ENCODE data around the gene RWDD1. TPM values are rescaled to one million over a fixed set of nuclear protein-coding genes. Genes with fewer than 3 reads are reported as not detected.

Gene RWDD1
- total and polyA plus RNA-seq, 3 donors from 2014 or later = 15.6 to 27.8 (median 20.5) TPM

DNA sequence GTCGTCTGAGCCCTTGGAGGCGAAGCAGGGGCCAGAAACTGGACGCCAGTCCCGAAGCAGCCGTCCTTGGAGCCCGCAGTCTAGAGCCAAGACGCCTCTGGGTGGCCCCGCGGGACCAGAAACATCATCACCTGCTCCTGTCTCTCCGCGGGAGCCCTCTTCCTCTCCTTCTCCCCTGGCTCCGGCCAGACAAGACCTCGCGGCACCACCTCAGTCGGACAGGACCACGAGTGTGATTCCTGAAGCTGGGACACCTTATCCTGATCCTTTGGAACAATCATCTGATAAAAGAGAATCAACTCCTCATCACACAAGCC lies 45.4 kb downstream of the RWDD1 start:
- peak overlapping the region; percentile 57 to 67 for H3K4me3 ChIP-seq
- H3K9me3 ChIP-seq = no peaks in the 10 kb centered on the region
- peak; percentile 23 for DNase-seq
- WGBS, 2 donors = 0% methylated on average over 16 of the region's 16 CpGs
- intact Hi-C loops (cut with DNase I; ENCODE audit: low total_unique reads) = no loop called here
- no peak overlapping the region for H3K27ac ChIP-seq
- H3K4me1 ChIP-seq = peaks cover 6% of the 10 kb centered on the region
- no peaks in the 10 kb centered on the region for H3K36me3 ChIP-seq (ENCODE audit: low read depth, missing control alignments)
- TF ChIP-seq, protein P1, sequence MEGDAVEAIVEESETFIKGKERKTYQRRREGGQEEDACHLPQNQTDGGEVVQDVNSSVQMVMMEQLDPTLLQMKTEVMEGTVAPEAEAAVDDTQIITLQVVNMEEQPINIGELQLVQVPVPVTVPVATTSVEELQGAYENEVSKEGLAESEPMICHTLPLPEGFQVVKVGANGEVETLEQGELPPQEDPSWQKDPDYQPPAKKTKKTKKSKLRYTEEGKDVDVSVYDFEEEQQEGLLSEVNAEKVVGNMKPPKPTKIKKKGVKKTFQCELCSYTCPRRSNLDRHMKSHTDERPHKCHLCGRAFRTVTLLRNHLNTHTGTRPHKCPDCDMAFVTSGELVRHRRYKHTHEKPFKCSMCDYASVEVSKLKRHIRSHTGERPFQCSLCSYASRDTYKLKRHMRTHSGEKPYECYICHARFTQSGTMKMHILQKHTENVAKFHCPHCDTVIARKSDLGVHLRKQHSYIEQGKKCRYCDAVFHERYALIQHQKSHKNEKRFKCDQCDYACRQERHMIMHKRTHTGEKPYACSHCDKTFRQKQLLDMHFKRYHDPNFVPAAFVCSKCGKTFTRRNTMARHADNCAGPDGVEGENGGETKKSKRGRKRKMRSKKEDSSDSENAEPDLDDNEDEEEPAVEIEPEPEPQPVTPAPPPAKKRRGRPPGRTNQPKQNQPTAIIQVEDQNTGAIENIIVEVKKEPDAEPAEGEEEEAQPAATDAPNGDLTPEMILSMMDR (IDR thresholded peaks at IDR 0.05) = no peak
- TF ChIP-seq POLR2A (IDR thresholded peaks at IDR 0.05) = no peak
- no peaks in the 10 kb centered on the region for H3K27me3 ChIP-seq

DNA sequence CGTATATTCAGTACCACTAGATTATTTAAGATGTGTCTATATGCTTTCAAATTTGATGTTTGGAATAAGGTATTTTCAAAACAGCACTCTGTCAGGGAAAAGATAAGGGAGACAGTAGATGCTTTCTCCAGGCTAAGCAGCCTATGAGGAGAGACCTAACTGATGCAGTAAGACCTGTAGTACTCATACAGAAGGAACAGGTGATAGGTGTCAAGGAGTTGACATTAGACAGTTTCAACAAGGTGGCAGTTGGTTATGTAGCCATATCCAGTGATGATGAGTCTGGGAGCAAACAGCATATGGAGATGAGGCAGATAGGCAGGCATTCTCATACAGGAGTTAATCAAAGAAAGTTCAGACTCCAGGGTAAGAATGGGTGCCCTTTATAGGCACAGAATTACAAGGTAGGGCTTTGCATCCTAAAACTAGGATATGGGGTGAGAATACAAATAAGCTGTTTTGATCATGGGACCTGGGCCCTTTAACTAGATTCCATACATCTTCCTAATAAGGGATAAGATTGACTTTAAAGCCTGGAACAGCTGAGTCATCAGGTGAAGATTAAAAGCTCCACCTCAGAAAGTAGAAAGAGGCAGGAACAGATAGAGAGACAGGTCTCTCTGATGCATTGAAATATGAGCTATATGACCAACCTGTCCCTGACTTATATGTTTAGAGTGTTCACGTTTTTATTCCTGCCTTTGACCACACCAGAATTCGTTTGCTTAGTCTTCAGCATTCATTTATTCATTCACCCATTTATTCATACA lies 52.9 kb downstream of the RWDD1 start:
- Histone ChIP-seq H3K27ac (no peak overlapping the region), H3K4me1 (no peaks in the 10 kb centered on the region), H3K36me3 (ENCODE audit: low read depth, missing control alignments) (no peaks in the 10 kb centered on the region), H3K27me3 (no peaks in the 10 kb centered on the region), H3K4me3 (no peak overlapping the region), H3K9me3 (no peaks in the 10 kb centered on the region)
- intact Hi-C loops (cut with DNase I; ENCODE audit: low total_unique reads) = no loop called here
- 66 to 82% methylated on average over 3 of the region's 3 CpGs for WGBS, 2 donors
- no peak for DNase-seq
- no peak for TF ChIP-seq POLR2A (IDR thresholded peaks at IDR 0.05)
- TF ChIP-seq, protein P1 (IDR thresholded peaks at IDR 0.05) = no peak

DNA sequence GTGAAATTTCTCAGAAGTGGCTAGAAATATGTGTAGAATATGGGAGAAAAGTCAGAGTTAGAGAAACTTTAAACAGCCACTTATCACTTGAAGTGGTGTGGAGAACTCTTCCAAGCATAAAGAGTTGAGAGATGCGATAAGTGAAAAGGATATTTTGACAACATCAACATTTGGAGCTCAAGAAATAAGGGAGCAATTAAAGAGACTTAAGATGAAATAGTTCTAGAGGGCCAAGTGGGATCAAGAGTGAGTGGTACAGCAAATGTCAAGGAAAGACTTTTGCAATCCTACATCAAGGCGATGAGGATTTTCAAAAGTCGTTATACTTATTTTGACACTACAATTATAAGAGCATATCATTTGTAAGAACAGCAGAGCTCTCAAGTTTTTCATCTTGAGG lies 54.6 kb downstream of the RWDD1 start:
- no peak overlapping the region for H3K4me3 ChIP-seq
- no peaks in the 10 kb centered on the region for H3K4me1 ChIP-seq
- no peak for DNase-seq
- H3K9me3 ChIP-seq = no peaks in the 10 kb centered on the region
- H3K27ac ChIP-seq = no peak overlapping the region
- H3K36me3 ChIP-seq (ENCODE audit: low read depth, missing control alignments) = no peaks in the 10 kb centered on the region
- intact Hi-C loops (cut with DNase I; ENCODE audit: low total_unique reads) = no loop called here
- TF ChIP-seq POLR2A (IDR thresholded peaks at IDR 0.05) = no peak
- TF ChIP-seq, protein P1 (IDR thresholded peaks at IDR 0.05) = no peak
- 79 to 80% methylated on average over 3 of the region's 3 CpGs for WGBS, 2 donors
- H3K27me3 ChIP-seq = no peaks in the 10 kb centered on the region

DNA sequence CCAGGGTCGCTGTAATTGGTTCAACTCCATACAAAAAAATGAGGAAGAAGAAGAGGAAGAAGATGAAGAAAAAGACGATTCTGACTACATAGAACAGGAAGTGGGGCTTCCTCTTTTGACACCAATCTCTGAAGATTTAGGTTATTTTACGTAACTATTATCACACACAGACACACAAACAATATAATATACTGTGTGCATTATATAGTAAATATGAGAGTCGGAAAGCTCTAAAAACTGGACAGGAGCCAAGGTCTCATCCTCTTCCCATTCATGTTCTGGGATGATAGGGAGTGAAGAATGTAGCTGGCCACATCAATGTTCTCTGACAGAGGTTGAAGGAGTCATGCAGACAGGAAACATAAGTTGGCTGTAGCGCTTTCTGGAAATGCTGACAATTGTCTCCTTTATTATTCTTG lies 58.3 kb downstream of the RWDD1 start:
- intact Hi-C loops (cut with DNase I; ENCODE audit: low total_unique reads) = no loop called here
- TF ChIP-seq POLR2A (IDR thresholded peaks at IDR 0.05) = no peak
- TF ChIP-seq, protein P1 (IDR thresholded peaks at IDR 0.05) = no peak

More for the DNA sequence above, 58.3 kb downstream of the RWDD1 start:
- H3K4me3 ChIP-seq = no peak overlapping the region
- WGBS, 2 donors = 53 to 69% methylated on average over 5 of the region's 5 CpGs
- no peaks in the 10 kb centered on the region for H3K4me1 ChIP-seq
- no peak overlapping the region for H3K27ac ChIP-seq
- DNase-seq = no peak
- no peaks in the 10 kb centered on the region for H3K27me3 ChIP-seq
- no peaks in the 10 kb centered on the region for H3K36me3 ChIP-seq (ENCODE audit: low read depth, missing control alignments)
- no peaks in the 10 kb centered on the region for H3K9me3 ChIP-seq
